T-helper 2 cell (primary cell): ENCODE measurements around the gene ZWILCH.
"Not testable (repeated sequence)": the region's sequence is repeated elsewhere in the genome, so short reads cannot be mapped to it uniquely, and the experiment has no call there.

Source experiments
- DNase-seq, 5 experiments: peaks; one replicate each; pipeline versions ENCODE4 v3.0.0 to v3.0.0-alpha.2; 2012 to 2022

The ZWILCH gene

DNA sequence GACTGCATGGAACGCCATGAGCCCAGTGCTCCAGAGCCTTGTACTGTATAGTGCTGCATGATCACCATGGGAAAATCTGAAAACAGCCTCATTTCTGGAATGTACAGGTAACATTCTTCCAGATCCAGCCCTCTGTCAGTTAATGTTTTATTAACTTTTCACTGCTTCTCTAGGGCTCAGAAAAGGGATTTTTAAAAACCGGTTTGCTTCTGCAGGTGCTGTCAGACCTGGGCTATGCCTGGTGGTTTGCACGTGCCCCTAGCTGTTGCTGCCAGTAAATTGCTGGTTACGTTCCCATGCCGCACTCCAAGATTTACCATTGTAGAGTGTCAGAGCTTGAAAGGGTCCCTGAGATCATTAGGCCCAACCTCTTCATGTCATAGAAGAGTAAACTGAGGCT is 16.6 kb upstream of the ZWILCH start:
- DNase-seq, result no peak

DNA sequence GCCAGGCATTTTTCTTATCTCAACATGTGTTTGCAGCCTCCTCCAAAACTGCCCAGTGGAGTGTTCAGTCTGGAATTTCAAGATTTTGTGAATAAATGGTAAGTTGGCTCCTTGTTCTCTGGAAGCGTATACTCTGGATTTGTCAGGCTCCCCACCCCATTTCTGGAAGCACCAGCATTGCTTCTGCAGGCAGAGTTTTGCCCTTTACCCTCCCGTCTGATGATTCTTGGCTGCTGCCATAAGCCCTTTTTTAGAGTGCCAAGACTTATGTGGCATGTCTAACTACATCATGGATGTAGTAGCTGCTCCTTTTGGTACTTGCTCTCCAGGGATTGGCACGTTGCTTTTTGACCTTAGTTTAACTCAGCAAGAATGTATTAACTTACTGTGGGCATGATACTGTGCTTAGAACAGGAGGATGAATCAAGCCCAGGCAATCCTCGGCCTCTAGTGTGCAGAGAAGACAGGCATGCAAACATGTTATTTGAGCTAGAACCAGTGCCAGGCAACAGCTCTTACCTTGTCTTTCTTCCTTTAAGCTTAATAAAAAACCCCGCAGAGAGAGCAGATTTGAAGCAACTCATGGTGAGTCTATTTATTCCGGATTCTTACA is 15.8 kb upstream of the ZWILCH start:
- no peak for DNase-seq

DNA sequence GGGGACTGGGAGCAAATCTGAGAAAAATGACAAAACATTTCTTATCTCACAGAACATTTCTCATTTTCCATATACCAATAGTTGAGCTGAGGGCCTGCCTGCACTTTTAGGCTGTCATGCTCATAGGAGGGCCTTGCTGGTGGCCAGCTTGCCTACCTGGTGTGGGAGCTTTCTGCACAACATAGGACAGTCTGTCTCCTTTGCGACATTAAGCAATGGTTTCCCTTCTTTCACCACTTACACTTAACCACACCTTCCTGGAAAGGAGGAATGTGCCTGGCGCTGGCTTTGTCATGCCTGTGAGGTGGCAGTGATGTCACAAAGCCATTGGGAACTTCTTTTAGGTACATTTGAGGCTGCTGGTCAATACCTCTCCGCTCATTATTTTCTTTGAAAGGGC is 13.3 kb upstream of the ZWILCH start:
- DNase-seq, result no peak

DNA sequence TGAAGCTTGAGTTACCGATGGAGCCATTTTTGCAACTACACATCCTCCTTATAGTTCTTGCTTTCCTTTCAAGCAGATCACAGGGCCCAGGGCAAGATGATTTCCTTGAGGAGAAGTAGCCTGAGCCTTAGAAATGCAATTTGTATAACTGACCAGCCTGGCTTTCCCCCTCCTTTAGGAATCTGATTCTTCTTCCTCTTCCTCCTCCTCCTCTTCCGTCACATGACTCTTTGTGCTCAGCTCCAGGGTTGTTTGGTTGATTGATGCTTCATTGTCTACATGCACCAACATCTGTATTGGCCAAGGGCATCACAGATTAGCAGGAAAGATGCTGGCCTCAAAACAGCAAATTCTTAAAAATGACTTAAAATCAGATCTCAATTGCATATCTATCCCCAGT is 10.9 kb upstream of the ZWILCH start:
- no peak for DNase-seq

DNA sequence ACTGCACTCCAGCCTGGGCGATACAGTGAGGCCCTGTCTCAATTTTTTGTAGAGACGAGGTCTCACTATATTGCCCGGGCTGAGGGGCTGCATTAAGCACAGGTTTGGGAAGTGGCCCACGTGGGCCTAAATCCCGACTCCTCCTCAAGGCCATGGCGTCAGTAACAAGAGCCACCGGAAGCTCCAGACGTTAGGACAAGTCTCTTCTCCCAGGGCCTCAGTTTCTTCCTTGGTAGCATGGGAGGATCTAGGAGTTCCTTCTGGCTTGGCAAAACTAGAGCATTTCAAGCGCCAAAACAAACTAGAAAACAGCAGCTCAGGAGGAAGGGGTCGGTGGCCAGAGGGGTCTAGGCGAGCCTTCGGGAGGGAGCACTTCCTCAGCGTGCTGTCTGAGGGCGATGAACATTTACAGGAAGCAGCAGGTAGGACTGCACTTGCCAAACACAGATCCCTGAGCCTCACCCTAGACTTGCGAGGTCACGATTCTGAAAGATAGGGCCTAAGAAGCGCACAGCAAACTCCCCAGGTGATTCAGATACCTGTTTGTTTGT is 8.1 kb upstream of the ZWILCH start:
- DNase-seq, result no peak

DNA sequence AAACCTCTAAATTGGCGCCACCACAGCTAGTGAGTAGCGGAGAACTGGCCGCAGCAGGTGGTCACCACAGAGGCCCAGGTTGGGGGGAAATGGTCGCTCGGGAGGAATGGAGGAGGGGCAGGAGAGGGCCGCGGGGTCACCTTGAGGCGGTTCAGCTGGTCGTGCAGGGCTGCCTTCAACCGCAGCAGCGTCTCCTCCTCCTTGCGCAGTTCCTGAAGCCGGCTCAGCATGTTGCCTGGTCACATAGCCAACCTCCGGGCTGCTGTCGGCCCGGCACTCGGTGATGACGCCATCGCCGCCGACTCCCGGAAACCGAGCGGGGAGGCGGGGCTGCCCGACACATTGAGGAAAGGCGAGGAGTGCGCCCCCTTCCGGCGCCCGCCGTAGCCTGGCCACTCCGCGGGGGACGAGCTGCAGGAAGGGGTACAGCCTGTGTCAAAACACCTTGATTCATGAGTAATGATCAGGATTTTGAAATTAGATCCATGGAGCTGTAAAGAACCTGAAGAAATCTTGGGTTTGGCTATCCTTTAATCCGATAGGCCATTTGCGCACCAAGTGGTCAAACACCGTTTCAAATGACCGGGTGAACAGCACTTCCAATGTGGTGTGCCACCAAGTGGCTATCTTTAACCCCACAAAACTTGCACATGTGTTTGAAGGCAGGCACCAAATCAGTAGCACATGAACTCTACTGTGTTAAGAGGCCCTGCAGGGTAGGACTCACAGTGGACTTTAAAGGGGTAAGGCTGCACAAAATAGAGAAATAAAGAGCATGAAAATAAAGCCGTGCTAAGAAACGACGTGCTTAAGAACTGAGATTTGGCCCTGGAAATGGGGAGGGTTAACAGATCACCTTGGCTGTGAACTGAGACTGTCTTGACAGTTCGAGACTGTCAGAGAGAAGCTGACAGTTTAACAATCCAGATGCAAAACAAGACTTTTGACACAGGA is 7.3 kb upstream of the ZWILCH start, which contains the start of gene SNAPC5:
SNAPC5 (minus strand) TSS at position 261 of the 954 bp plus-strand sequence; CDS start at position 230, 31 bp downstream.
- DNase-seq, result peak; percentile 95 to 98 (median 97)

DNA sequence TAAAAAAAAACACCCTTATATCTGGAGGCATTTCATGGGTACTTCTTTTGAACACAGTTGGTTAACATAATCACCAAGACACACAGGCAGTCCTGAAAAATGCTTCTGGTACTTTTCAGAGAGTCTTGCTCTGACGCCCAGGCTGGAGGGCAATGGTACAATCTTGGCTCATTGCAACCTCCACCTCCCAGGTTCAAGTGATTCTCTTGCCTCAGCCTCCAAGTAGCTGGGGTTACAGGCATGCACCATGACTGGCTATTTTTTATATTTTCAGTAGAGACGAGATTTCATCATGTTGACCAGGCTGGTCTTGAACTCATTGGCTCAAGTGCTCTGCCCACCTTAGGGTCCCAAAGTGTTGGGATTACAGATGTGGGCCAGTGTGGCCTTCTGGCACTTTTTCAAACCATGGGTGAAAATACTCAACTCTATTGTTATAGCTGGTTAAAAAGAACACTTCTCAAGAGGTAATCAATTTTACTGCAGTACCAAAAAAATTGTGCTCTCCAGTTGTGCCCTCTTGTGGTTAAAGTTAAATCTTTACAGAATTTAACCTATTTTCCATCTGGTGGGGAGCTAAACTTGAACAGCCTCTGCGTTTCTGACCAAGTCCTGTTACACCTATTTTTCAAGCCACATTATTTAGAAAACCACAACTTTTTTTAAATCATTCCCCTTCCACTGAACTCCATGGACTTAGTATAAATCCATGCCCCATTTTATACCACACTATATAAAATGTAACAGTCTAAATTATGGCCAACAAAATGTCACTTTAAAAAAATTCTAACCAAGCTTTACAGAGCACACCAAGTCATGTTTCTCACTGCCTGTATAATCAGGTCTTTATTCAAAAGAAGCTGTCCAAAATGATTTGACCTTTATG is 6.4 kb upstream of the ZWILCH start:
- peak in 2 of 5 experiments; percentile 24 to 67 for DNase-seq

DNA sequence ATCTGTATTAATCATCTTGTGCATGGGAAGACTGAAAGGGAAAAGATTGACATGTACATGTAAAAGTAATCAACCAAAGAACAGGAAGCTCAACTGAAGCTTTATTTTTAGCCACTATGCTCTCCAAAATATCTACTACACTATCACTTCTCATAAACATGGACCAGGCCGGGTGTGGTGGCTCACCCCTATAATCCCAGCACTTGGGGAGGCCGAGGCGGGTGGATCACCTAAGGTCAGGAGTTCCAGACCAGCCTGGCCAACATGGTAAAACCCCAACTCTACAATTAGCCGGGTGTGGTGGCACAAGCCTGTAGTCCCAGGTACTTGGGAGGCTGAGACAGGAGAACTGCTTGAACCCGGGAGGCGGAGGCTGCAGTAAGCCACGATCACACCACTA is 4.8 kb upstream of the ZWILCH start:
- DNase-seq, result not testable (repeated sequence)

DNA sequence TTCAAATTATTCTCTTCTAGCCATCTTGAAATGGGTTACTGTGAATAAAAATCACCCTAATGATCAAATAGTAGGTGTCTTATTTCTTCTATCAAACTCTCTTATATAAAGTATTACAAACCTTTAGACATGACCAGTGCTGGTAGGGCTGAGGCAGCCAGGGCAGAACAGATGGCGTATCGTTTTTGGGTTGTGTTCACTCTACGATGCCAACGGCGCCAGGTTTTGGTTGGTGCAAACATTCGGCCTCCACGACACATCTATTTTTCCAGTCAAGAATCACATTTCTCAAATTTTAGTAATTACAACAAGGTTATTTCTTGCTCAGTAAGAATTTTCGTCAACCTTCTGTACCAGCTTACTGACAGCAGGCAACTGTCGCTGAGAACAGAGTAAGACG is 2.6 kb upstream of the ZWILCH start:
- no peak for DNase-seq

DNA sequence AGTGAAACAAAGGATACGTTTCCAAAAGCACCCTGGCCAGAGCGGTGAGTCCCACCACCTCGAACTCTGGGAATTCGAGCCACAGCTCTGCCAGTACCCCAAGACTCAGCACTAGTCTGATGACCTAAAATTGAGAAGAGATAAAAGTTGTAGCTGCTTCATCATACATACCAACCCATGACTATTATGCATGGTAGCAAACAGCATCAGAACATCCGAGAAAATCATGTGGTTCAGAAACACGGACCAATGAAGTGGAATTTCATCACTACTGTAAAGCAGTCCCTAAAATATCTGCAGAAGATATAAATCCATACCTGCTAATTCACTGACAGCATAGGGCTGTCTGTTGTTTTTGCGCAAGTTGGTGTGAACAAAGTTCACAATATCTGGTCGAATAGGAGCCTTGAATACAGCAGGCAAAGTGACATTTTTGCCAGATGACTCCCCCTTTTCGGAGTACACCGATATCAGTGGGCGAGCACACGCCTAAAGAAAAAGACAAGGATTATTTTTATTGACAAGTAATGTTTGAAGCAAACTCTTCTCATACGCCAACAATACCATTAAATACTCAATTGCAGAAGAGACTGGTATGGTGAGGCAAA is 2.0 kb upstream of the ZWILCH start:
- DNase-seq, result peak in 1 of 5 experiments; percentile 34

DNA sequence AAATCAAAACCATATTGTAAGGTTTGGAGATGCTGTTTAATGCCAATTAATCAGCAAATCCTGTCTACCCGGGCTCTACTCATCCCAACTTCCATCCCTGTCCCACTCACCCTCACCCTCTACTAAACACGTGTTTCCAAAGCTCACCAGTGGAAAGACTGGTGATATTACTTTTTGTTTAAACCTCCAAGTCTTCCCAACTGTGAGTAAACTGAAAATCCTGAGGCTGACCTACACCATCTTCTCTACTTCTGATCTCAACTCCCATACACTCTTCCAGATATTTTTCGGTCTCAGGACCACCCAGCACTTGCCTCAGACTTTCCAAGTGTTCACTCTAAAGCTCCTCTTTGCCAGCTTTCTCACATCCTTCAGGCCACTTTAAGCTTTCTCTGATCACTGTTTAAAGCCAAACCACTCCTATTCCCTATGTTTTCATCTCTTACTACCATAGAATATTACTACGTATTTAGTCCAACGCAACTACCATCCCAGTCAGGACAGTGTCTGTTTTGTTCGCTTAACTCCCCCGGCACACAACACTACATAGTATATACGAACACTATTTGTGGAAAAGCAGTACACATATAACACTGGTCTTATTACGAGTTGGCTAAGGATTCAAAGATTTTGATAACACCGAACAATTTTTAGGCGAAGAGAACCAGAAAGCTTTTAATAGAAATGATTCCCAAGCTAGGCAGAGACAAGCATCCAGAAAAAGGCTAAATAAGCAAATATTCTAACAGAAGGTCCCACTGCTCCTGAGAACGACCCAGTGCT is 1.2 kb upstream of the ZWILCH start:
- no peak for DNase-seq

DNA sequence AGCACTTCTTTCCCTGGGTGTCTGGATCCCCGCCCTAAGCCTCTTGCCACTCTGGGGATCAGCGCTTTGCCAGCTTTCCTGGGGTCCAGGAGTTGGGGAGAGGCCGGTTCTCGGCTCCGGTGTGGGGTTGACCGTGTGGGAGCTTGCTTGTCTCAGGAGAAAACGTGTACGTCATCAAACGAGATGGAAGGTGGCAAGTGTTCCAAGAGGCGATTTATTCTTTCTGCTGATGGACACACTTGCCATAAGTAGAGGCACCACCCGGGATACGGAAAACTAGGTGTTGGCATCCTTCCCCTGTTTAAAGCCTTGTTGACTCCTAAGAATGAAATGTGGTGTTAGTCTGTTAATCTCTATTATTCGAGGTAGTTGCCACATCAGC is 295 bp downstream of the ZWILCH start:
- no peak for DNase-seq

DNA sequence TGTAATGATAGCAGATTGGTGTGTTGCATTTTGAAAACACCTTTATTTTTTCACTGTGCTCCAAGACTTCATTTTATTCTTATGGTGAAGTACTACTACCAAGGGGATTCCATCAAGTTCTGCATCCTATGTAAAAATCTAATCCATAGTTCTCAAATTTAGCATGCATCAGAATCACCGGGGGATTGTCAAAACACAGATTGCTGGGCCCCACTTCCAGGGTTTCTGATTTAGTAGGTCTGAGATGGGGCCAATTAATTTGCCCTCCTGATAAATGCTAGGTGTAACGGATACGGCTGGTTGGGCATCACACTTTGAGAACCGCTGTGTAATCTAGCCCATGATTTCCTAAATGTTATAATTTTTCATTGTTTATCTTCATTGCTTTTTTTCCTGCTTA is 692 bp downstream of the ZWILCH start:
- peak in 1 of 5 experiments; percentile 33 for DNase-seq

DNA sequence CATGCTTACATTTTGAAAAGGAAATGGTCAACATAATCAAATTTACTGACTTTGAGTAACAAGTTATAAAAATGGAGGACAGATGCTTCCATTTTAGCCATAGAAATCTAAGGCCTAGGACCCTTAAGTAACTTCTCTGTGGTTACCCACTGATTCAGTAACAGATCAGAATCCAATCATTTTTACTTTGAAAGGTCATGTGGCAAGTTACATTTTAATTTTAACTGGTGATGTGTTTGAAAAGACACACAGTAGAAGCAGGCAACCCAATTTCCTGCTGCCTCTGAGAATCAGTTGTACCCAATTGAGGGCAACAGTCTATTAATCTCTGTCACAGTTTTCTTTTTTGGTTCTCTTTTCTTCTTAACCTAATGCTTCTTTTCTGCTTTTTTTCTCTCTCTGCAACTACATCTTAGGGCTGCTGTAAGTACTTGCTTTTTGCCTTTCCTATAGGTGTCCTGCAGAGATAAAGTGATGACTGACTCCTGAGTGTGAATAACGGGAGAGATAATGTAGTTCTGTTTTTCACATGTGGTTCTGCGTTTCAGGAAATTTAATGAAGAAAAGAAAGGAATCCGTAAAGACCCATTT is 3.3 kb downstream of the ZWILCH start:
- DNase-seq, result peak in 1 of 5 experiments; percentile 72

DNA sequence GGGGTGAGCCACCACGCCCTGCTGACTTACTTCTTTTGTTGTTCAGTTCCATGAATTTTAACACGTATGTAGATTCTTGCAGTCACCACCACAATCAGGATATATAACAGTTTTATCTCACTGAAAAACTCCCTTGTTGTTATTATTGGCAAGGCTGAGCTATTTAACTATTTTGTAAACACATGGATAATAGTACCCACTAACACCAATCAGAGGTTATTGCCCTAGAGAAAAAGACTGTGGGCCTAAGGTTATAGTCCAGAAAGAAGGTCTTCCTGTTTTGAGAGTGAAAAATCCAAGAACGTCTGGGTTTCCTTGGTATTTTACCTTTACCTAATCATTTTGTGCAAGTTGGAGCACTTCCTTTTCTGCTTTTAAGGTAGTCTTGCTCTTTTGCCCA is 9.5 kb downstream of the ZWILCH start:
- DNase-seq, result no peak

DNA sequence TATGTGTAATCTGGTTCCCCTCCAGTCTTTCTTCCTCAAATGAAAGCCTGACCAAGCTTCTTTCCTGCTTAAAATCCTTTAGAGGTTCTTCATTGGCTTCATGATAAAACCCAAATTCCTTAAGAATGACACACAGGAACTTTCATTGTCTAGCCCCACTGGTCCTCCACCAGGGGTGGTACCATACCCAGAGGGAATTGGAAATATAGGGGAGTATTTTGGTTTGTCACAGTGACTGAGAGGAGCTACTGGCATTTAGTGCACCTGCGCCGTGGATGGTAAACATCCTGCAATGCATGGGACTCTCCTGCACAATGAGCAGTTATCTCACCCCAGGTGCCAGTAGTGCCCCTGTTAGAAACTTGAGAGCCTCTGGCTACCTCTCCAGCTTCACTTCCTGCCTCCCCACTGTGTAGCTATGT is 10.8 kb downstream of the ZWILCH start:
- DNase-seq, result no peak

DNA sequence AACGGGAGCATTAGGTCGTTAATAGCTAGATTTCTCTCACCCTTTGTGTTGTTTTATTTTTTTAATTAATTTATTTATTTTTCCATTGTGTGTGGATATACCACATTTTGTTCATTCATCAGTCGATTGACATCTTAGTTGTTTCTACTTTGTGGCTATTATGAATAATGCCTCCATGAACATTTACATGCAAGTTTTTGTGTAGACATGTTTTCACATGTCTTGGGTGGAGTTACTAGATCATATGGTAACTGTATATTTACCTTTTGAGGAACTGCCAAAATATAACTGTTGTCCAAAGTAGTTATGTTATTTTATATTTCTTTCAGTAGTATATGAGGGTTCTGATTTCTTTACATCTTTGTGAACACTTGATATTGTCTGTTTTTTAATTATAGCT is 18.8 kb downstream of the ZWILCH start:
- DNase-seq, result no peak

DNA sequence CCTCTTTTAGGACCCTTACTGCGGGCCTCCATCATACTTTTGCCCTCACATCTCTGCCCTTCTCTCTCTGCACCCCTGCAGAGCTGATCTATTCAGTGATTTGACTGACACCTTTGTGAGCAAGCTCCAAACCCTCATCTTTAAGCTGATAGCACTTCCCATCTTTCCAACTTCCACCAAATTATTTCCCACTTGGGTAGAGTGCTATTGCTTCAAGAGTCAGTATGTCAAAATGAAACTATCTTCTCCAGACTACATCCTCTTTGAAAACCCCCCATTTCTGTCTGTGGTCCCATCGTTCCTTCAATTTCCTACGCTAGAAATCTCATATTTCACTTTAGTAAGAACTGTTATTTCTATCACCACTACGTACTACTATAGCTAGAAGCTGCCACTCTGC is 19.7 kb downstream of the ZWILCH start:
- no peak for DNase-seq

DNA sequence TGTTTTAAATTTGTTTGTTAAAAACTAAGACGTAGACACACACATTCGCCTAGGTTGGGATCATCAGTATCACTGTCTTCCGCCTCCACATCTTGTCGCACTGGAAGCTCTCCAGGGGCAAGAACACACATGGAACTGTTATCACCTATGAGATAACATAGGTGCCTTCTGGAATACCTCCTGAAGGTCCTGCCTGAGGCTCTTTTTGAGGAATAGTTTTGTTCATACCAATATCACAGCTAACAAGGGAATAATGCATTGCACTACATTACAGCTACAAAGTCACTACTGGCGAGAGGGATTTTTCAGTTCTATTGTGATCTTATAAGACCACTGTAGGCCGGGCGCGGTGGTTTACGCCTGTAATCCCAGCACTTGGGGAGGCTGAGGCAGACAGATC is 29.9 kb downstream of the ZWILCH start:
- no peak for DNase-seq

DNA sequence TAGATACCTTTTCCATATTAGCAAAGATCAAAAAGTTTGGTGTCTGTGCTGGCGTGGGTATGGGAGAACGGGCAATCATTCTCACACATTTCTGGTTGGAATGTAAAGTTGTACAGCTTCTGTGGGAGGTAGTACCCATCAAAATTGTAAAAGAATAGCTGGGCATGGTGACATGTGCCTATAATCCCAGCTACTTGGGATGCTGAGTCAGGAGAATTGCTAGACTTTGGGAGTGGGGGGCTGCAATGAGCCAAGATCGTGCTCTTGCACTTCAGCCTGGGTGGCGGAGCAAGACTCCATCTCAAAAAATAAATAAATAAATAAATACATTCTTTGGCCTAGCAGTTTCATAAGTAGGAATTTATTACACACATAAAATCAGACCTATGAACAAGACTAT is 37.8 kb downstream of the ZWILCH start:
- no peak for DNase-seq

DNA sequence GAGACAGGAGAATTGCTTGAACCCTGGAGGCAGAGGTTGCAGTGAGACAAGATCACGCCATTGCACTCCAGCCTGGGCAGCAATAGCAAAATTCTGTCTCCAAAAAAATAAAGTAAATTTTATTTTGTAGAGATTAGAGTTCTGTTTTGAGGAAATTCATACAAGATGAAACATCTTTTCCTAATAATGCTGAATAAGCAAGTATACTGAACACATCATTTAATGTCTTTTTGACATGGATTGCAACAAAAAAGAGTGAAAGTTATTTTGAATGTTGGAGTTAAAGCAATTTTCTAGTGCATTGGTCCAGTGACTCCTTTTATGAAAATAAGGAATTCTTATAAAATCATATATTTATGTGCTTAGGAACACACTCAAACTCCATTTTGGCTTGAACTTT is 40.1 kb downstream of the ZWILCH start:
- no peak for DNase-seq
